Ramos (cell line): Measurements from ENCODE around the gene SLC5A1.

Experiments used
- in situ Hi-C: fragments of 300-500 bp; cut with MboI; formaldehyde crosslinking; loops from one replicate; pipeline ENCODE4 v1.14.3; 2022; ENCODE audit warnings: low sequenced_read_pairs; ENCODE audit not compliant: unreplicated experiment

Gene SLC5A1

DNA sequence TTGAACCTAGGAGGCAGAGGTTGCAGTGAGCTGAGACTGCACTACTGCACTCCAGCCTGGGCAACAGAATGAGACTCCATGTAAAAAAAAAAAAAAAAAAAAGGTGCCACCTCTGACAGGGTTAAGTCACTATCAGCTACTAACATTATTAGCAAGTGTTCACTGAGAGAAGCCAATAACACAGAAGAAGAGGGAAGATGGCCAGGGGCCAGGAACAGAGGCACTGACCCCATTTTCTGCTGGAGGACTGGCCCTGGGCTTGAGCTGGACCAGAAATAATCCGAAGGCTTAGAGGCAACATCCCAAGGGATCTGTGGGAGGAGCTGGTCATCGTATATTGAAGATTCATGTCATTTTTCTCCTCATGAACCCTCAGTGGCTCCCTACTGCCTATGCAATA, 5.0 kb downstream of the SLC5A1 start:
- in situ Hi-C loops = no loop called here

DNA sequence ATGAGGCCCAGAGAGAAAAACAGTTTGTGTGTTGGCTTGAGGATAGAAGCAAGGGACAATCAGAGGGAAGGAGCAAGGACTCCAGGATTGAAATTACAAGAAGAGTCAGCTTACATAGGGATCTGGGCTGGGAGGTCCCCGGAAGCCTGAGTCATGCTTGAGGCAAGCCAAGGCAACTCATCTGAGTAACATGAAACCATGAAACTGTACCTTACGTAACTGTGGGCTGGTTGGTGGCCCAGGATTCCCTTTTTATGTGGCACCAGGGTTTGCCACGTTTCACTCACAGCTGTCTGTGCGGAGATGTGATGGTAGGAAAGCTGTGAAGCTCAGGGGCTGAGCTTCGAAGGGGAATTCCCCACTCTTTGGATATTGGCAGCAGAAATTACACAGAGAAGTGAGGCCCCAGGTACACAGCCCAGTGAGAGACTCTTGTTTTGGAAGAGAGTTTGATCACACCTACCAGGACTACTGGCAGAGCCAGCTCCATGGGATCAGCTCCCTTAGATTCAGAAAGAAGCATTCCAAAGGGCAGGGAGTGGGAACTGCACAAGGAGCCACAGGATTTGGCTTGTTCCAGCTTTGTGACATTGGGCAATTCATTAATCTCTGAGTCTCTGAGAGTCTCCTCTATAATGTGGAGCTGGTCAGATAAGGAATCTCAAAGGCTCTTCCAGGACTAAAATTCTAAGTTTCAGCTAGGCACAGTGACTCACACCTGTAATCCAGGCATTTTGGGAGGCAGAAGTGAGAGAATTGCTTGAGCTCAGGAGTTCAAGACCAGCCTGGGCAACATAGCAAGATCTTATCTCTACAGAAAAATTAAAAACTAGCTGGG, 7.8 kb downstream of the SLC5A1 start:
- in situ Hi-C loops = no loop called here

DNA sequence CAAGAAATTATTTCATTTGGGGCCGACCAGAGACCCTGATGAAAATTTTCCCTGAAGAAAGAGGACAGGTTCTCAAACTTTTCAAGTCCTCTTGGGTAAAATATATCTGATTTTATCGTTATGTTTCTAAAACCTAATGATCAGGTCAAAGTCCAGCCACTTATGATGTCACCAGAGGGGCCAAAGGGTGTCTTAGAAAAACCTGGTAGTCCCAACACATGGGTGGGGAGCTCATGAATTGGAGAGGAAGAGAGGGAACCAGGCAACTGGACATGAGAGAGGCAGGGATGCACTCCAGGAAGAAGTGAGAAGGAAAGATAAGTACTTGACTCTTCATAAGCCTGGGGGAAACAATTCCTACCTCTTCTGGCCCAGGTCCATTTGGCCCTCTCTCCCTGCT, 9.2 kb downstream of the SLC5A1 start:
- in situ Hi-C loops = no loop called here

DNA sequence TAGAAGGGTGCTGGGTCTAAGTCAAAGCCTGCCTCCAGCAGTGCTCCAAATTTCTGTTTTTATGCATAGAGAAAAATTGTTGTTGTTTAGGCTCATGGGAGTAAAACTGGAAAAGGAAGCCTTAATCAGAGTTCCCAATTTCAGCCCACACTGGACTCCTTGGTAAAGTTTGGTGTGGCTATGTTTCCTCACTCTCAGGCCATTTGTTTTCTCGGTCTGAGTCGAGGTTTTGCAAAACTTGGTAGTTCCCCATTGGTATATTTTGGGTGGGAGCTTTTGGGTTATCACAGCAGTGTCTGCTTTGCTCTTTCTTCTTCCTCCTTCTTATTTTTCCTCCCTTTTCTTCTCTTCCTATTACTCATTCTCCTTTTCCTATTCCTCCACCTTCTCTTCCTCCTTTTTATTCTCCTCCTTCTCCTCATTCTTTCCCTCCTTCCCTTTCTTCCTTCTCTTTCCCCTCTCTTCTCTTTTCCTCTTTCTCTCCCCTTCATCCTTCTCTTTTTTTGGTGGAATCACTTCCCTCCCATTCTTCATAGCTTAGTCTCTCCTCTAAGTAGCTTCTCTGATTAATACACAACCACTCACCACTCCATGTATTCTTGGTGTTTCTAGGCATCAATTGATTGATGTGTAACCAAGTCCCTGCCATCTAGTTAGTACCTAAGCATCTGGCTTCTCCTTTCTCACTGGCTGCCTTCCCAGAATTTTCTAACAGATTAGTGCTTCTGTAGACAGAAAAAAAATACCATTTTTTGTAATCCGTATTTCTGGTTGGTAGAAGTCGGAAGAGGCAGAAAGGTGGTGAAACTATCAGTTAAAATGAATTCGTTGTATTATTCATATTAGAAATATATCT, 10.1 kb downstream of the SLC5A1 start:
- in situ Hi-C loops = no loop called here

DNA sequence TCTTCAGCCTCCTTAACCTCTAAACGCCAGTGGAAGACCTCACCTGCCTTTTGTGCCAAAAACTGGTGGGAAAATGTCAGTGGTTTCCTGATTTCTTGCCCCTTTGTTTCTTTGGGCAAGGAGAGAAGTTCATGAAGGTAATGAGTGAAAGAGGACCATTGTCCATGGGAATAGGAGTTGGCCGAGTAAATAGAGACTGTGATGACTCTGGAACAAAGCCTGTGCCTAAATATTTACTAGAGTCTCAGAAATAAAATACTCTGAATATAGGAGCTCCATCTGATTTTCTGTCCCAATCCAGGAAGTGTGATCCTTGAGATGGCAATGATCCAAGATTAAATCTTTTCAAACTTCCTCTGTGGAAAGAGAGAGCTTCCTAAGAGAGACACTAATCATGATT, 12.0 kb downstream of the SLC5A1 start:
- in situ Hi-C loops = no loop called here

DNA sequence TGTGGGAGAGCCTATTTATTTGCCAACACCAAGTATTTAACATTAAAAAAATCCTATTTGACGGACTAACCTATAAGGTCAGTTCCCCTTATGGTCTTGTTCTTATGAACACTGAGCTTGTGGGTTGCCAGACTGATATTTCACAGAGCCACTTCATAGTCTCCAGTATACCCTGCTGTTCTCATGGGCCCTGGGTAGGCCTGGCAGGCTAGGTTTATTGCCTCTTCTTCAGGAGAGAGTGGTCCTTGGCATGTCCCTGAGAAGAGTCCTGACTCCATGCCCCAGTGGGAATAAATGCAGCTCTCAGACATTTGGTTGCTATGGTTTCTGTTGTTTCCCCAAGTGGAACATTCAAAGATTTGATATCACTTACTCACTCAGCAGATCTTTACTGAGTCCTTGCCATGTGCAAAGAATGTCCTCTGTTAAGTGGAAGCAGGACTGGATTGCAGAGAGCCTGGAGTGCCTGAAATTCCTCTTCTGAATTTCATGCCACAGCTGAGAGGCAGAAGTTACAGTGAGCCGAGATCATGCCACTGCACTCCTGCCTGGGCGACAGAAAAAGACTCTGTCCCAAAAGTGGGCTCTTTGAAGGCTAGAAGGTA, 15.7 kb downstream of the SLC5A1 start:
- in situ Hi-C loops = no loop called here

DNA sequence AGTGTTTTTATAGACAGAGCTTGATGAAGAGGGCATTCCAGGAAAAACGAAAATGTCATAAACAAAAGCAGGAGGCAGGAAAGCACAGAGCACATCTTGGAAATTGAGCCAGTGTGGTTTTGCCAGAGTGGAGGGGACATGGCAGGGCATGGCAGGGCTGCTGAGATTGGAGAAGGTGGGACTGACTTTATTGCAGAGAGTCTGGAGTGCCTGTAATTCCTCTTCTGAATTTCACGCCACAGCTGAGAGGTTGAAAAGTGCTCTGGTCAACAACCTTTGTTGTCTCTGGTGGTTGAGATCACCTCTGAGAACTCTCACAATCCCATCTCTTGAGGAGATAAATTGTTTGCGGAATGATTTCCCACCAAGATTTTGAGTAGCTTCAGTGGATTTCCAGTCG, 16.4 kb downstream of the SLC5A1 start:
- in situ Hi-C loops = no loop called here

DNA sequence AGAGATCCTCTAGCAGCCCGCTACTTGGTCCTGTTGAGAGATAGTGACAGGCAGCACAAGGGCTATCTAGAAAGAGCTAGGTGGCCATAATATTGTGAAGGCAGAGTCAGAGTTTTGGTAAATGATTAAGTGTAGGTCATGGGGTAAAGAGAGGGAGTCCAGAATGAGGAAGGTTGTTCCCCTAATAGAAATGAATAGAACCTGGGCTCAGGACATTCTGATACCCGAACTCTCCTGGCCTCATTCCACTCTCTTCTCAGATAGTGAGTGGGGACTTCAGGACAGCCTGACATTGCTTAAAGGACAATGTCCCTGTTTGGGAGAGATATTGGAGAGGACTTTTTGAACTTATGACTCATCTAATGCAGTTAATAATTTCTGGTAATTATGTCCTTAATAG, 20.6 kb downstream of the SLC5A1 start:
- in situ Hi-C loops = no loop called here

DNA sequence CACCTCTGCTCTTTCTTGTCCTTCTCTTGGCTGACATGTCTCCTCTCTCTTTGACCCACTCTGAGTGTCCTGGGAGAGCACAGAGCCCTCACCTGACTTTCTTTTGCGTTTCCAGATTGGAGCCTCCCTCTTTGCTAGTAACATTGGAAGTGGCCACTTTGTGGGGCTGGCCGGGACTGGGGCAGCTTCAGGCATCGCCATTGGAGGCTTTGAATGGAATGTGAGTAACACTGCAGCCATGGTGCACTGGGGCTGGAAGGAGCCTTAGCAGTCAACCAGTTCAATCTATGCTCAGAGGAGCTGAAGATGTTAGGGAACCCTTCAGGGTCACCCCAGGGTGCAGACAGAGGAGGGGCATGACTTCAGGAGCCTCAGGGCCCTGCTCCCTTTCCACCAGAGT, 23.8 kb downstream of the SLC5A1 start:
- in situ Hi-C loops = no loop called here

DNA sequence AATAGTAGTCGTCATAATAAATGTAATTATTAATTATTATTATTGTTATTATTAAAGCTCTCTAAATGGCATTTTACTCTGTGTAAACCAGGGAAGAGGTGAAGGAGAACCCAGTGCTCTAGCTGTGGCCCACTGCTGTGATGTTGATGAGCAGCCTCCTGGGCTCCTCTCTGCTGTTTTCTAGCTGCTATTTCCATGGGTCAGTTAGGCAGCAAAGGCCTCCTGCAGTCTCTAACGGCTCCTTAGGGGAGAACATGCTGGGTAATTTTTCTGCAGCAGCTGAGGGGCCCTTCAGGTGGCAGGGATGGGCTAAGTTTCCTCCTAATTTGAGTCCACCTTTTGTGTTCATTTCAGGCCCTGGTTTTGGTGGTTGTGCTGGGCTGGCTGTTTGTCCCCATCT, 24.6 kb downstream of the SLC5A1 start:
- in situ Hi-C loops = no loop called here

DNA sequence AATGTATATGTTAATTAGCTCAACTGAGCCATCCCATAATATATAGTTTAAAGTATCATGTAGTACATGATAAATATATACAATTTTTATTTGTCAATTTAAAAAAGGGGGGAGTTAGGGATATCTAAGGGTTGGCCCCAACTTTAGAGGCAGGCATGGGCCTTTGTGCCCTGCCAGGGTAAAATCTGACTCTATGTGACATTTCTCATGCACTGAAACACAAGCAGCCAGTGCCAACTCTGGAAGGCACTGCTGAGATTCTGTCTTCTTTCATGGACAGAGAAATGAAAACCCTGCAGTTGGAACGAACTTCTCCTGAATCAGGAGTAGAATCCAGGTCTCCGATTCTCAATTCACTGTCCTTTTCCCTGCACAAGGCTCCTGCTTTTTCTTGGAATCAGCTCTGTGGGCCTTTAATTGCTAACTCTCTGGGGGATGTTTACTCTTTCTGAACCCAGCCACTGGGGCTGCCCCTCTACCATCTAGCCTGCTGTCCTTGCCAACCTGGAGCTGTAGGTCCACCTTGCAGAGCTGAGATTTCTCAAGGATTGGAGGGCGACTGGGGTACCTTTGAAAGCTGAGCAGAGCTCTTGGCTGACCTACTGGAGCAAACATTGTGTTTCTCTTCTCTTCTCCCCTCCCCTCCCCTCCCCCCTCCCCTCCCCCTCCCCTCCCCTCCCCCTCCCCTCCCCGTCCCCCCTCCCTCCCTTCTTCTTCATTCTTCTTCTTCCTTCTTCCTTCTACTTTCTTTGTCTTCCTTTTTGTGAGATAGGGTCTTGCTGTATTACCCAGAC, 26.7 kb downstream of the SLC5A1 start:
- in situ Hi-C loops = no loop called here

DNA sequence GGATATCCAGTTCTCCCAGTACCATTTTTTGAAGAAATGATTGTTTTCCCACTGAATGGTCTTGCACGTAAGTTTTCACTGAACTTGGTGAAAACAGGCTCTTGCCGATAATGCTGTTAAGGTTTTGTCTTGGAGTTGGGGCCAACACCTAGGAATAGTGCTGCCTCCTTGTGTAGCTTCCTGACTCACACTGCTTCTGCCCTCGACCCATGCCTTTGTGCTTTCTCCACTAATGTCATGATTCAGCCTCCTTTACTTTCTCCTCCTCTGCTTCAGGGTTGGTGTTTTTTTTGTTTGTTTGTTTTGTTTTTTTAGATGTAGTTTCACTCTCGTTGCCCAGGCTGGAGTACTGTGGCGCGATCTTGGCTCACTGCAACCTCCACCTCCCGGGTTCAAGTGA, 30.2 kb downstream of the SLC5A1 start:
- in situ Hi-C loops = no loop called here

DNA sequence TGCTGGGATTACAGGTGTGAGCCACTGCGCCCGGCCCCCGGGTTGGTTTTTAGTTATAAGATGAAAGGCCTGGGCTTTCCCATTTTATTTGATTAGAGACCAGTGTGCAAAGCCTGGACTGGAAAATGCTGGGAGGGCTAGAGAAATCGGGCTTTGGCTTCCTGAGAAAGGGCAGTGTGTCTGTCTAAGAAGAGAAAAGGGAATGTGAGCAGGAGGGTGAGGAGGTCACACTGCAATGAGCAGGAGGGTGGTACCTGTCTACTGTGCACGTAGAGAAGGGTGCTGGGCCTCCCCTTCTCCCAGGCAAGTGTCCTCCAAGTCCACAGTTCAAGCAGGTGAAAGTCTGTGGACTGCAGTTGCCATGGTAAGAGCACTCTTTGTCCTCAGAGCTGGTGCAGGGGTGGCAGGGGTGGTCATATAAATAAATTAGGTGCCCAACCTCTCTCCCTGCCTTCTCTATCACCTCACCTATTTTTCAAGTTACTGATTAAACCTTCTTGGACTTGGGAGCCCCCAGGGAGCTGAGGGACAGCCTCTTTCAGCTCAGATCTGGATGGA, 30.8 kb downstream of the SLC5A1 start:
- in situ Hi-C loops = no loop called here

DNA sequence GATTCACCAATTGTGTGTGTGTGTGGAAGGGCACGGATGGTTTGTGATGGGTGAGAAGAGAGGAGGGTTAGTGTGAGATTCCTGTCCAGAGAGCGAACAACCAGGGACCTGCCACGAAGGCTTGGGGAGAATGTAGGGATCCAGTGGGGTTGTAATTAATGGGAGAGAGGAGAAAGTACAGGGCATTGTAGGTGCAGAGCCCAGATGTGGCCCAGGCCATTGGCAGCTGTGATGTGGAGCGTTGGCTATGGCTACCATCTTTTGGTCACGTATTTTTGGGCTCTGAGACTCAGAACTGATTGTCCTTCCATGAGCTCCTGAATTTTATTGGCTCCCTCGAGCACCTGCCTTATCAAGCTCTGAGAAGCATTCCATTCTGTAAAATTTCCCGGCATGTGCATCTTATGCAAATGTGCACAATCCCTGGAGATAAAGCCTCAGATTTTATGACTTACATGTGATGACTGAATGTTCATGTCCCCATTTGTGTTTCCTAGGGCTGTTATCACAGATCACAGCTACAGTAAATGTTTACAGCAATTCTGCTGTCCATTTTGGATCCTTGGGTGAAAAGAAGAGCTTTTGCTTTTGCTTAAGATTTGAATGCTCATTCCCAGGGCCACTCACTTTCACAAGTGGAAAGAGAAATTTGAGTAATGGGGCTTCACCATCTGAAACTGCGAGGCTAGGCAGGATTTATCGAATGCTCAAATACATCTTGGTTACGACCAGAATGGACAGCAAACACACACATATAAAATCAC, 33.1 kb downstream of the SLC5A1 start:
- in situ Hi-C loops = no loop called here

DNA sequence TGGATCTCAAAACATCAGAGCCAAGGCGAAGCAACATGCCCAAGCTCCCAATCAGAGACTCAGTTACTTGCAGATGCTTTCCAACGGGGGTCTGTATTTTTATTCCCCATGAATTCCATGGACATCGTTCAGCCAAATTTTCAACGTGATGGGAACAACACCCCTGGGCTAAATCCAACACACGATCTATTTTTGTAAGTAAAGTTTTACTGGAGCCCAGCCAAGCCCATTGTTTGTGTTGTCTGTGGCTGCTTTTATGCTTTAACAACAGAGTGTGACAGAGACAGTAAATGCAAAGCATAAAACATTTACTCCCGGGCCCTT, 33.7 kb downstream of the SLC5A1 start:
- in situ Hi-C loops = no loop called here

DNA sequence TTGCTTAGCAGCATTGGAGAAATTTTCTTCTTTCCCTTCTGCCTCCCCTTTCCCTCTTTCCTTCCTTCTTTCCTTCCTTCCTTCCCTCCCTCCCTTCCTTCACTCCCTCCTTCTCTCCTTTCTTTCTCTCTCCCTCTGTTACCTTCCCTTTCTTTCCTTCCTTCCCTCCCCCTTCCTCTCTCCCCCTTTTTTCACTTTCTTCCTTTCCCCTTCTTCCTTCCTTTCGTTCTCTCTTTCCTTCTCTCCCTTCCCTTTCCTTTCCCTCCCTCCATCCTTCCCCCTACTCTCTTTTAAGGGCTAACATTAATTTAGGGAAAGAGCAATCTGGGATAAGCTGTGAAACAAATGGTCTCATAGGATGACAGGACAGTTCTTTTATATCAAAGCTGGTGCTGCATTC, 34.1 kb downstream of the SLC5A1 start:
- in situ Hi-C loops = no loop called here

DNA sequence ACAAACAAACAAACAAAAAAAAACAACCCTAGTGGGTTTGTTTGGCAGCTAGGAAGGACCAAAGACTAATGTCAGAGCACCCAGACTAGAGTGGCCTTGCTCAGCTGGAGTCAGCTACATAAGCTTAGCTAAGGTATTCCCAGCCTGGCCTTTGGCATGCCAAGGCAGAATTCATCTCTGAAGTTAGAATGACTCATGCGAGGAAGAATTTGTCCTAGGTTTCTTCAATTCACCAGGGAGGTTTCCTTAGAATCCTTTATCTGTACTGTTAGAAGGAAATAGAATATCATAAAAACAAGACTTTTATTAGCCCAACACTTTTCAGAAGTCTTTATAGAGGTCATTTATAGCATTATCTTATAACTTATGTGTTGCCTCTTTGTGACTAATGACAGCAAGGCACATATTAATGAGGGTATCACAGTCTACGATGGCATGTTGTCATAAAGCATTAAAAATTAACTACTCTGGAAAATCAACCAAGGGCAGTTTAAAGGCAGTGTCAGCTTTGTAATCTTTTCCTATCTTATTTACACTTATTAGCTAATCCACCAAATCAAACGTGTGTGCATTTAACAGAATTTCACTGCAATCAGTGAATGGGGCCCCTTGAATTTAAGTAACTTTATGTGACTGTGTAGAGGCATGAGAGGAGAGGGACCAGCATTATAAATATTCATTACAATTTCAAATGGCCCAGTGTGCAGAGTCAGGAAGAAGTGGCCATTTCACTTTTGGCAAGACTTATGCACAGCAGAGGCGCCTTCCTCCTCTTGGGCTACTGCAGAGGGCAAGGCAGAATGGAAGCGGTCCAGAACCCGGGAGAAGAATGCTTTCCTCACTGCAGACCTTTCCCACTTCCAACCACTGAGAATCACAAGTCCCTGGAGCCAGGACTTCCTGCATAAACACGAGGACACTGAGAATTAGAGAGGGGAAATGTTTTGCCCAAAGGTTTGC, 36.3 kb downstream of the SLC5A1 start:
- in situ Hi-C loops = loop anchor here (5.0 to 10.0 kb wide), 2 partner anchors 102 to 415 kb away; partner anchors contain the start of gene PISD

DNA sequence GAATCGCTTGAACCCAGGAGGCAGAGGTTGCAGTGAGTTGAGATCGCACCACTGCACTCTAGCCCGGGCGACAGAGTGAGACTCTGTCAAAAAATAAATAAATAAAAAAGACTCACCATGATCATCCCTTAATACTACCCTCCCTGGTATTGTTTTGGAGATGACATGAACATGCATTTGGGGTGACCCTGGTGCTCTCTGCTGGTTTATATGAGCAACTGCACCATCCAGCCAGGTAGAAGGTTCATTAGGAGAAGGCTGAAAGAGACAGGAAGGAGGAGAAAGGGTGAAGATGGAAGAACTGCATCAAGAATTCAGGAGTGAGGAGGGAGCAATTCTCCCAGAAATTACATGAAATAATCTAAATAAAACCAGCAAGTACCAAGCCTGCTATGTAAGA, 37.8 kb downstream of the SLC5A1 start:
- in situ Hi-C loops = loop anchor here (5.0 to 10.0 kb wide), 2 partner anchors 104 to 416 kb away; partner anchors contain the start of gene PISD
